ENCODE results near the gene CYP2C19.
"Not testable (repeated sequence)": the region's sequence is repeated elsewhere in the genome, so short reads cannot be mapped to it uniquely, and the experiment has no call there.

Gene CYP2C19

DNA sequence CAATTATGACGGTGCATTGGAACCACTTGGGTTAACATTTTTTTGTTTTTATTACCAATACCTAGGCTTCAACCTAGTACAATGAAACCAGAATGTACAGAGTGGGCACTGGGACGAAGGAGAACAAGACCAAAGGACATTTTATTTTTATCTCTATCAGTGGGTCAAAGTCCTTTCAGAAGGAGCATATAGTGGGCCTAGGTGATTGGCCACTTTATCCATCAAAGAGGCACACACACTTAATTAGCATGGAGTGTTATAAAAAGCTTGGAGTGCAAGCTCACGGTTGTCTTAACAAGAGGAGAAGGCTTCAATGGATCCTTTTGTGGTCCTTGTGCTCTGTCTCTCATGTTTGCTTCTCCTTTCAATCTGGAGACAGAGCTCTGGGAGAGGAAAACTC is at the start of gene CYP2C19:
Gene CYP2C19 (plus strand): TSS at position 289 of the 400 bp plus-strand sequence. CDS start 25 bp downstream, at position 314.
- DNase-seq (ENCODE audit: low spot score) = no peak

DNA sequence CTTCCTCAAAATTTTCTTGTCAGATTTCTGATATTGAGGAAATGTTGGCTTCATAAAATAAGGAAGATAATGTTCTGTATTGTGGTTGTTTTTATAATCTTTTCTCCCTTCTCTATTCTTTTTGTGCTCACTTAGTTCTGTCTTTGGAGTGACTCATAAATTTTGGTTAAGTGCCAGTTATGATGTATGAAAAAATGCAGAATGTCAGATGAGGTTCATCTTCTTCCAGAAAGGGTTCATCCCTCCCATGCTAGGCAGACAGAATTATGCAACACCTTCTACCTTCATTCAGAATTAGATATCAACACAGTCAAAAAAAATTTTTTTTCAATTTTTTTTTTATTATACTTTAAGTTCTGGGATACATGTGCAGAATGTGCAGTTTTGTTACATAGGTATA is 36.6 kb upstream of the CYP2C19 start:
- DNase-seq (ENCODE audit: low spot score) = no peak

DNA sequence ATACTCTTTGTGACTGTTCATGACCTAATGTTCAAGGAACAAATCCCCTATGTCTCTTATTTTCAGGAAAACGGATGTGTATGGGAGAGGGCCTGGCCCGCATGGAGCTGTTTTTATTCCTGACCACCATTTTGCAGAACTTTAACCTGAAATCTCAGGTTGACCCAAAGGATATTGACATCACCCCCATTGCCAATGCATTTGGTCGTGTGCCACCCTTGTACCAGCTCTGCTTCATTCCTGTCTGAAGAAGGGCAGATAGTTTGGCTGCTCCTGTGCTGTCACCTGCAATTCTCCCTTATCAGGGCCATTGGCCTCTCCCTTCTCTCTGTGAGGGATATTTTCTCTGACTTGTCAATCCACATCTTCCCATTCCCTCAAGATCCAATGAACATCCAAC is 27.3 kb upstream of the CYP2C19 start:
- DNase-seq (ENCODE audit: low spot score) = no peak

DNA sequence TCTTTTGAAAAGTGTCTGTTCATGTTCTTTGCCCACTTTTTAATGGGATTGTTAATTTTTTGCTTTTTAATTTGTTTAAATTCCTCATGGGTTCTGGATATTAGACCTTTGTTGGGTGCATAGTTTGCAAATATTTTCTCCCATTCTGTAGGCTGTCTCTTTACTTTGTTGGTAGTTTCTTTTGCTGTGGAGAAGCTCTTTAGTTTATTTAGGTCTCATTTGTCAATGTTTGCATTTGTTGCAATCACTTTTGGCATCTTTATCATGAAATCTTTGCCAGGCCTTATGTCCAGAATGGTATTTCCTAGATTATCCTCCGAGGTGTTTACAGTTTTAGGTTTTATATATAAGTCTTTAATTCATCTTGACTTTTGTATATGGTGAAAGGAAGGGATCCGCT is 23.9 kb upstream of the CYP2C19 start:
- no peak for DNase-seq (ENCODE audit: low spot score)

DNA sequence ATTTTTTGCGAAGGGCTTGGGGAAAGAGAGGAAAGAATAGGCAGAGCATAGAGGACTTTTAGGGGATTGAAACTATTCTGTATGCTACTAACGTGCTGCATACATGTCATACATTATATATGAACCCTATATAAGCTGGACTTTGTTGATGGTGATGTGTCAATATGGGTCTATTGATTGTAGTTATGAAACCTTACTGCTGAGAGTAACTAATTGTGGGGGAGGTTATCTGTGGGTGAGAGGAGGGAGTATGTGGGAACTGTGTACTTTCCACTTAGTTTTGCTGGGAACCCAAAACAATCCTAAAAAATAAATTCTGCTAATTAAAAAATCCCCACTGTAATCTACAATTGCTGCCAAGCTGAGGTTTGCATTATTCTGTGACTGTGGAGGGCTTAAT is 15.3 kb upstream of the CYP2C19 start:
- no peak for DNase-seq (ENCODE audit: low spot score)

DNA sequence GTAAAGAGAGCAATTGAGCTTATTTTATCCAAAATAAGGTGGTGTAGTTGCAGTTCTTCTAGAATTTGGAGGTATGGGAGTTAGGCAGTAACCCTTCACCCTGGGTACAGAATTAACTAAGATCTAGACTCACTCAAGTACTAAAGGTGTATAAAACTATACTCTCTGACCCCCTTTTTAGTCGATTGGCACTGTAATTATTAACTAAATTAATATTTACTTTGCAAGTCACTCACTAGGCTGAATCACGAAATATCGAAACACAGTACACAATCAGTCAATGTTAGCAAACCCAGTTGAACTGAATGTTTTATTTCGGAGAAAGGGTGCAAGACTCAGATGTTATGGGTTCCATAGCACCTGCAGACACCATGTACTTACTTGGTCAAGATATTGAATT is 14.6 kb upstream of the CYP2C19 start:
- no peak for DNase-seq (ENCODE audit: low spot score)

DNA sequence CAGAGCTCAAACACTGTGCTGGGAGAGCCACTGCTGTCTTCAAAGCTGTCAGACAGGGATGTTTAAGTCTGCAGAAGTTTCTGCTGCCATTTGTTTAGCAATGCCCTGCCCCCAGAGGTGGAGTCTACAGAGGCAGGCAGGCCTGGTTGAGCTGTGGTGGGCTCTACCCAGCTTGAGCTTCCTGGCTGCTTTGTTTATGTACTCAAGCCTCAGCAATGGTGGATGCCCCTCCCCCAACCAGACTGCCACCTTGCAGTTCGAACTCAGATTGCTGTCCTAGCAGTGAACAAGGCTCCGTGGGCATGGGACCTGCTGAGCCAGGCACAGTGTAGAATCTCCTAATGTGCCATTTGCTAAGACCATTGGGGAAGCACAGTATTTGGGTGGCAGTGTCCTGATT is 4.6 kb upstream of the CYP2C19 start:
- DNase-seq (ENCODE audit: low spot score) = no peak

DNA sequence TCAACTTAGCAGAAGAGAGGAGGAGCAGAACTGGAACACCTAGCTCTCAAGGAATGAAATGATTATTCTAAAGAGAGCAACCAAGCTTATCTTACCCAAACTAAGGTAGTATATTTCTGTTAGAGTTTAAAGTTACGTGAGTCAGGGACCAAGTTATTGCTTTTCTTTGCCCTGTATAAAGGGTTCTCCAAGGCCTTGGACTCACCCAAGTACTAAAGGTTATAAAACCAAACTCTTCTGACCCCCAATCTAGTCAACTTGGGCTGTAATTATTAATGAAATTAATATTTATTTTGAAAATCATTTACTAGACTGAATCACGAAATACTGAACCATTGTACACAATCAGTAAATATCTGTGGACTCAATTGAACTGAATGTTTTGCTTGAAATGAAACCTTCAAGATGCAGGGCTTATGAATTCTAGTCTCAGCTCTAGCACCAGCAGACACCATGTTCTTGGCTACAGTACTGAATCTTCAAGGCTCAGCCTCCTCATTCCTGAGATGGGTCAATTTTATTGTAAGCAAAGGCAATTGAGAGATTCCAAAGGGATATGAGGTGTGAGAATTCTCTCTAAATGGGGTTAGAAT is 1.8 kb upstream of the CYP2C19 start:
- no peak for DNase-seq (ENCODE audit: low spot score)

DNA sequence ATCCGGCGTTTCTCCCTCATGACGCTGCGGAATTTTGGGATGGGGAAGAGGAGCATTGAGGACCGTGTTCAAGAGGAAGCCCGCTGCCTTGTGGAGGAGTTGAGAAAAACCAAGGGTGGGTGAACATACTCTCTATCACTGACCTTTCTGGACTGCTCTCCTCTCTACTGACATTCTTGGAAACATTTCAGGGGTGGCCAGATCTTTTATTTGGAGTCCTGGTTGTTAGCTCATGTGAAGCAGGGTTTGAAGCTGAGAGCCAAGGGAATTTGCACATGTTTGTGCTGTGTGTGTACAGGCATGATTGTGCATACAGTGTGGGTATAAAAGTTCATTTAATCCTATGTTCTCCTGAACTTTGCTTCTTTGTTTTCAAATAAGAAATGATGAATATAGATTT is 12.9 kb downstream of the CYP2C19 start:
- not testable (repeated sequence) for DNase-seq (ENCODE audit: low spot score)

DNA sequence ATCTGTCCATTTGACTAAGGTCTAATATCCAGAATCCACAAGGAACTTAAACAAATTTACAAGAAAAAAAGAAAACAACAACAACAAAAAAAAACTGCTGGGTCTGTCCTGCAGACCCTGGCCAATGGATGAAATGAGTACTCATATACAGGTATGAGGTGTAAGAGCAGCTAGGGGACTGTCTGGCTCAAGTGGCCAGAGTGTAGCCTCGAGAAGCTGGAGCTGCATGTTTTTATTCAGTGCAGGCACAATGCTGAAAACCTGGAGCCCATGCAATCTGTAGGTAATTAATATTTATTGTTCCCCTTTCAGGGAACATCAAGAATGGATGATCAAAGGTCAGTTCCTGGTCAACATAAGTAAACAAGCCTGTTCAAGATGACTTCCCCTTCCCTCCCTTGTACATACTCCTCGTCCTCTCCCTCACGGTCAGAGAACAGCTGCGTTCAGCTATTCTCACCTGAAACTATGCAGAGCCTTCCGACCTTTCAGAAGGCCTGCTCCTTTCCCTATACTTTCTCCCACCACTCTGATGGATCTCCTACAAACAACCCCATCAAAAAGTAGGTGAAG is 15.5 kb downstream of the CYP2C19 start:
- no peak for DNase-seq (ENCODE audit: low spot score)

DNA sequence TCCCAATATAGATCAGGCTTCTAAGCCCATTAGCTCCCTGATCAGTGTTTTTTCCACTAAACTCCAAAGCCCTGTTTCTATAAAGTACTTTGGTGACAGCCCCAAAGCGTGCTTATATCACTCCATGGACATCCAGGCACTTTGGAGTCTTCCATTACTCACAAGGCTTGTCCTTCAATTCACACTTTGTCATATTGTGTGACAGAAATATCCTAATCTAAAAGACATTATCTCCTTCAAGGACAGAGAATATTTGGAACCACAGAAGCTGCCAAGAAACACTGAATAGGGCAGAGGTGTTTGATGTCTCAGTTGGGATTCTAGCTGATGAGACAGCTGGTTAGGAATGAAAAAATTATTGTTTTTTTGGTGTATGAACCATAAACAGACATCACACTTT is 18.4 kb downstream of the CYP2C19 start:
- DNase-seq (ENCODE audit: low spot score) = no peak

DNA sequence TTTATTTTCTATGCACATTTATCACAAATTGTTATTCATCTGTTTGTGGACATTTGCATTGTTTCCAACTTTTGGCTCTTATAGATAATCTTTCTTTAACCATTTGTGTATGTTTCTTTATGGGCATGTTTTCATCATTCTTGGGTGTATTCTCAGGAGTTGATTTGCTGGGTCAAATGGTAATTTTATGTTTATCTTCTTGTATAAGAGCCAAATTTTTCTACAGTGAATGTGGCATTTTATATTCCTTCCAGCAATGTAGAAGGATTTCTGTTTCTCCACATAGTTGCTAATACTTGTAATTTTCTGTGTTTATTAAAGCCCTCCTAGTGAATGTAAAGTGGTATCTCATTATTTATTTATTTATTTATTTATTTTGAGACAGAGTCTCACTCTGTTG is 21.8 kb downstream of the CYP2C19 start:
- no peak for DNase-seq (ENCODE audit: low spot score)

DNA sequence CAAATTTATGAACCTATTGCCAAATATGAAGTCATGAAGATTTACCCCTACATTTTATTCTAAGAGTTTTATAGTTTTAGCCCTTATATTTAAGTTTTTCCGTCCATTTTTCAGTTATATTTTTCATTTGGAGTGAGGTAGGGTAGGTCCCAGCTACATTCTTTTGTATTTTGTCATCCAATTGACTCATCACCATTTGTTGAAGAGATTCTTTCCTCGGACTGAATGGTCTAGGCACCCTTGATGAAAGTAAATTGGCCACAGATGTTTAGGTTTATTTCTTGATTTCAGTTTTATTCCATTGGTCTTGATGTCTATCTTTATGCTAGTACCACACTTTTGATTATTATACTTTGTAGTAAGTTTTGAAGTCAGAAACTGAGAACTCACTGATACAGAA is 22.7 kb downstream of the CYP2C19 start:
- DNase-seq (ENCODE audit: low spot score) = no peak

DNA sequence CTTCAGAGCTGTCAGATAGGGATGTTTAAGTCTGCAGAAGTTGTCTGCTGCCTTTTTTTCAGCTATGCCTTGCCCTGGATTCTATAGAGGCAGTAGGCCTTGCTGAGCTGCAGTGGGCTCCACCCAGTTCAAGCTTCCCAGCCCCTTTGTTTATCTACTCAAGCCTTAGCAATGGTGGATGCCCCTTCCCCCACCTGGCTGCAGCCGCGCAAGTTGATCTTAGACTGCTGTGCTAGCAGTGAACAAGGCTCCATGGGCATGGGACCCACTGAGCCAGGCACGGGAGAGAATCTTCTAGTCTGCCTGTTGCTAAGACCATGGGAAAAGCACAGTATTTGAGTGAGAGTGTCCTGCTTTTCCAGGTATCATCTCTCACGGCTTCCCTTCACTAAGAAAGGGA is 38.1 kb downstream of the CYP2C19 start:
- DNase-seq (ENCODE audit: low spot score) = not testable (repeated sequence)

DNA sequence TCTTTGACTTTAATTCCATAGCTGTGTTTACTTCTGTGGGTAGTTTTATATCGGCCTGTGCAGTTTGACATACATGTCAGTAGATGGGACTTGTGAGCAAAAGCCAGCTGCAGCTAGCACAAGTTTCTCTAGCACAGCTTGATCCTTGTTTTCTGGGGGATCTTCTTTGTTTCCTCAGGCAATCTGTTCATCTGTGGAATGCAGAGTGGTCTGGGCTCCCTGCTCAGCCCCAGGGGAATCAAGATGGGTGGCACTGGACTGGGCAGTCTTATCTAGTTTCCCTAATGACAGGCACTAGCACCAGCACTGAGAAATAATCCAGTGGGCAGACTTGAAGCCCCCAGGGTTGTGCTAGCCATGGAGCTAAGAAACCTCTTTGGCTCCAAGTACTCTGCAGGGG is 40.8 kb downstream of the CYP2C19 start:
- DNase-seq (ENCODE audit: low spot score) = no peak

DNA sequence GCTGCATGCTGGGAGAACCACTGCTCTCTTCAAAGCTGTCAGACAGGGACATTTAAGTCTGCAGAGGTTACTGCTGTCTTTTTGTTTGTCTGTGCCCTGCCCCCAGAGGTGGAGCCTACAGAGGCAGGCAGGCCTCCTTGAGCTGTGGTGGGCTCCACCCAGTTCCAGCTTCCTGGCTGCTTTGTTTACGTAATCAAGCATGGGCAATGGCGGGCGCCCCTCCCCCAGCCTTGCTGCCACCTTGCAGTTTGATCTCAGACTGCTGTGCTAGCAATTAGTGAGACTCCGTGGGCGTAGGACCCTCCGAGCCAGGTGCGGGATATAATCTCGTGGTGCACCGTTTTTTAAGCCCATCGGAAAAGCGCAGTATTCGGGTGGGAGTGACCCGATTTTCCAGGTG is 67.5 kb downstream of the CYP2C19 start:
- not testable (repeated sequence) for DNase-seq (ENCODE audit: low spot score)

DNA sequence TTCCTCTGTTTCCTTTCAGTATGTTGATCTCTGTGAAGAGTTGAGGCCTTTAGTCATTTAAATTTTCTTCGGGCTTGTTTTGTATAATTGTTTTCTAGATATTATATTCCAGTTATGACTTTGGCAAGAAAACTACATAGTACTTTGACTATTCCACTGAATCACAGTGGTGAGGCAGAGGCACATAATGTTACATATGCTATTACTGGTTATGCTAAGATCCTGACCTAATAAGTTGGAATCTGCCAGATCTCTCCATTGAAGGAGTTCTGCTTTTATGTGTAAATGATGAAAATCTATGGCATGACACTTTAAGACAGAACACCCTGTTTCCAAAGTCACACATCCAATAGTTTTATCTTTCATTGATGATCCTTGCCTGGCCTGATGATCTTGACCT is 83.7 kb downstream of the CYP2C19 start:
- DNase-seq (ENCODE audit: low spot score) = no peak

DNA sequence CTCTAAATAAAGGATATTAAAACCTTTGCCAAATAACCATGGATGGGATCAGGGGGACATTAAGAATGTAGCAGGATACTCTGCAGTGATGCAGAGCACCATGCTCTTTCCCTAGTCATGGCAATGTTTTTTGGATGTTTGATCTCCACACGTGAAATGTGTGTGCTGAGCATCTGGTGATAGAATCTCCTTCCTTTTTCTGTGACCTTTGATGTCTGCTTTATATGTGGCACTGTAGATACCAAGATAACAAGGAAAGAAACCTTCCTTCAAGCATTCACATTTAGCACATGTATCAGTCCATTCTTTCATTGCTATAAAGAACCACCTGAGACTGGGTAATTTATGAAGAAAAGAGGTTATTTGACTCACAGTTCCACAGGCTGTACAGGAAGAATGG is 88.3 kb downstream of the CYP2C19 start:
- DNase-seq (ENCODE audit: low spot score) = no peak

DNA sequence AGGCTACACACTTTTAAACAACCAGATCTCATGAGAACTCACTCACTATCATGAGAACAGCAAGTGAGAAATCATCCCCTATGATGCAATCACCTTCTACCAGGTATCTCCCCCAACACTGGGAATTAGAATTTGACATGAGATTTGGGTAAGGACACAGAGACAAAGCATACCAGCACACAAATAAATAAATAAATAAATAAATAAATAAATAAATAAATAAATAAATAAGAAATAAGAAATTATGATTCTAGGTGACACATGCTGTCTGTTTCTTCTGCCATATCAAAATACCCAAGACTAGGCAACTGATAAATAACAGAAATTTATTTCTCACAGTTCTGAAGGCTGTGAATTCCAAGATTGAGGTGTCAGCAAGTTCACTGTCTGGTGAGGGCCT is 88.8 kb downstream of the CYP2C19 start:
- DNase-seq (ENCODE audit: low spot score) = no peak

DNA sequence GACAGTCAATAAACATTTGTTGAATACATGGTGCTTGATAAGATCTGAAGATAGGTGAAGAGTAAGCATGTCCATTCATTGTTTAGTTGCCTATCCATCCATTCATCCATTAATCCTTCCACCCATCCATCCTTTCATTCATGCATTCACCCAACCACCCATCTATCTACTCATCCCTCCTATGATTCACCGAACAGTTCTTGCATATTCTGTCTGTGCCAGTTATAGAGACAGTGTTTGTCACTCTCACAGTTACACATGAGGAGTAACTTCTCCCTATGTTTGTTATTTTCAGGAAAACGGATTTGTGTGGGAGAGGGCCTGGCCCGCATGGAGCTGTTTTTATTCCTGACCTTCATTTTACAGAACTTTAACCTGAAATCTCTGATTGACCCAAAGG is 90.0 kb downstream of the CYP2C19 start:
- DNase-seq (ENCODE audit: low spot score) = no peak

DNA sequence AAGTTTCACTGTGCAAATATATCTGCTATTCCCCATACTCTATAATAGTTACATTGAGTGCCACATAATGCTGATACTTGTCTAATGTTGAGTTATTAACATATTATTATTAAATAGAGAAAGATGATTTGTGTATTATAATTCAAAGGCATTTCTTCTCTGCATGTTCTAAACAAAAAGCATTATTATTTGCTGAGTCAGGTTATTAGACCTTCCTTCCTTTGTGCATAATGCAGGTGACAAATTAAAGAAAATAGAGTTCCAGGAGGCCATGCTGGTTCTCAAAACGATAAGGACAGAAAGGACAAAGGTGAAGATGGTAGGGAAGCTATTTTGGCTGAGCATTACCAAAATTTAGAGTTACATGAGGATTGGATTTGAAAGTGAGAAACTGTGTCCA is 90.6 kb downstream of the CYP2C19 start:
- no peak for DNase-seq (ENCODE audit: low spot score)

DNA sequence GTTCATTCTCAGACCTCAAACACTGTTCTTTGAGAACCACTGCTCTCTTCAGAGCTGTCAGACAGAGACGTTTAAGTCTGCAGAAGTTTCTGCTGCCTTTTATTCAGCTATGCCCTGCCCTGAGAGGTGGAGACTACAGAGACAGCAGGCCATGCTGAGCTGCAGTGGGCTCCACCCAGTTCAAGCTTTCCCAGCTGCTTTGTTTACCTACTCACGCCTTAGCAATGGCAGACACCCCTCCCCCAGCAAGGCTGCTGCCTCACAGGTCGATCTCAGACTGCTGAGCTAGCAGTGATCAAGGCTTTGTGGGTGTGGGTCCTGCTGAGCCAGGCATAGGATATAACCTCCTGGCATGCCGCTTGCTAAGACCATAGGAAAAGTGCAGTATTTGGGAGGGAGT is 95.5 kb downstream of the CYP2C19 start:
- DNase-seq (ENCODE audit: low spot score) = no peak

DNA sequence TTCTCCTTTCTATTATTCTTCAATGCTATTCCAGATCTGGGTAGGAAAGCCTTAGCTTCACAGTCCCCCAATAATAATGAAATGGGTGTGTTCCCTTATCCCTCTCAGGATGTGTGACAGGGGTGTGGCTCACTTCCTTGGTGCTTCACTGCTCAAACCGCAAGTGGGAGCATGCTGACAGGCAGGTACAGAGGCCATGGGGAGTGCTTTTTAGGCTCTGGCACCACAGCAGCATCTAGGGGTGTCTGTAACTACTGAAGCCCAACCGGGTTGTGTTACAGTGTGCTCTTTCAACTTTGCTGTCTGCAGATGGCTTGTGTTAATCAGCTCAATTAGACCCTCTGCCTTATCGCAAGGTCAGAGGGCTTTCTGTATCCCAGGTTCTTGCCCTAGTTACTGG is 96.6 kb downstream of the CYP2C19 start:
- DNase-seq (ENCODE audit: low spot score) = no peak

DNA sequence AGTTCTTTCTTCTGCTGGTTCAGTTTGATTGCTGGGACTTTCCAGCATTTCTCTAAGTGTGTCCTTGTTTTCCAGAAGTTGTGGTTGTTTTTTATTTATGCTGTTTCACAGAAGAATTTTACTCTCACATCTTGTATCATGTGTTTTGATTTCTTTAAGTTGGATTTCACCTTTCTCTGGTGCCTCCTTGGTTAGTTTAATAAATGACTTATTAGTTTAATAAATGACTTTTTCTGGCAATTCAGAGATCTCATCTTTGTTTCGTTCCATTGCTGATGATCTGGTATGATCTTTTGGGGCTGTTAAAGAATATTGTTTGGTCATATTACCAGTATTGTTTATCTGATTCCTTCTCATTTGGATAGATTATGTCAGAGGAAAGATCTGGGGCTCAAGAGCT is 116.2 kb downstream of the CYP2C19 start:
- no peak for DNase-seq (ENCODE audit: low spot score)

DNA sequence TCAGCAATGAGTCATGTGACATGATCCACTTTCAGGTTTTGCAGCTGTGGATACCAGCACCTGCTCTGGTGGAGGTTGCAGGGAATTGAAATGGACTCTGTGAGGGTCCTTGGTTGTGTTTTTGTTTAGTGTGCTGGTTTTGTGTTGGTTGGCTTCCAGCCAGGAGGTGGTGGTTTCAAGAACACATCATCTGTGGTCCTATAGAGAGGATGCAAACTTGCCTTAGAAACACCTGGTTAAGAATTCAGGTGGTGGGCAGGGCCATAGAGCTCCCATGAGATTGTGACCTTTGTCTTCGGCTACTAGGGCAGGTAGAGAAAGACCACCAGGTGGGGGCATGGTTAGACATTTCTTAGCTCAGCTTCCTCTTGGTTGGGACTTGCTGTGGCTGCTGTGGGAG is 116.7 kb downstream of the CYP2C19 start:
- no peak for DNase-seq (ENCODE audit: low spot score)
